Stimulated activated CD8-positive, alpha-beta memory T cell treated with anti-CD3 and anti-CD28 coated beads, Interleukin-2, amount 100 ng/mL, for 48 hours (primary cell): ENCODE results near the gene ABI2.
"Not testable (repeated sequence)": the region's sequence is repeated elsewhere in the genome, so short reads cannot be mapped to it uniquely, and the experiment has no call there.

ENCODE experiments used
- DNase-seq, 2 donors: peaks; one replicate each; pipeline ENCODE4 v3.0.0-alpha.2; 2020; ENCODE audit warnings: low read depth in 2 of 2

Gene ABI2

DNA sequence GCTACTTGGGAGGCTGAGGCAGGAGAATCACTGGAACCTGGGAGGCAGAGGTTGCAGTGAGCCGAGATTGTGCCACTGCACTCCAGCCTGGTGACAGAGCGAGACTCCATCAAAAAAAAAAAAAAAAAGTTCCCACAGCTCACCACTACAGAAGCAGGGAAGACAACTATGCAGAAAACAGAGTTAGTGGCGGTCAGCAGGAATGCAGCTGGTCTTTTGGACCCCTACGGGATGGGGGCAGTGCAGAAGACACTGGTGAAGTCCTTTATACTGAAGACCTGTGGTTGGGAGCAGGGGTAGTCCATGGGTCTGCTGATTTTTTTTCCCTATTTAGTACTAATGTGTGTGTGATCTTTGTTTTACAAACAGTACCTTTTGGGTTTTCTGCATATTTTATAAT, 101.4 kb downstream of the ABI2 start:
- not testable (repeated sequence) for DNase-seq

DNA sequence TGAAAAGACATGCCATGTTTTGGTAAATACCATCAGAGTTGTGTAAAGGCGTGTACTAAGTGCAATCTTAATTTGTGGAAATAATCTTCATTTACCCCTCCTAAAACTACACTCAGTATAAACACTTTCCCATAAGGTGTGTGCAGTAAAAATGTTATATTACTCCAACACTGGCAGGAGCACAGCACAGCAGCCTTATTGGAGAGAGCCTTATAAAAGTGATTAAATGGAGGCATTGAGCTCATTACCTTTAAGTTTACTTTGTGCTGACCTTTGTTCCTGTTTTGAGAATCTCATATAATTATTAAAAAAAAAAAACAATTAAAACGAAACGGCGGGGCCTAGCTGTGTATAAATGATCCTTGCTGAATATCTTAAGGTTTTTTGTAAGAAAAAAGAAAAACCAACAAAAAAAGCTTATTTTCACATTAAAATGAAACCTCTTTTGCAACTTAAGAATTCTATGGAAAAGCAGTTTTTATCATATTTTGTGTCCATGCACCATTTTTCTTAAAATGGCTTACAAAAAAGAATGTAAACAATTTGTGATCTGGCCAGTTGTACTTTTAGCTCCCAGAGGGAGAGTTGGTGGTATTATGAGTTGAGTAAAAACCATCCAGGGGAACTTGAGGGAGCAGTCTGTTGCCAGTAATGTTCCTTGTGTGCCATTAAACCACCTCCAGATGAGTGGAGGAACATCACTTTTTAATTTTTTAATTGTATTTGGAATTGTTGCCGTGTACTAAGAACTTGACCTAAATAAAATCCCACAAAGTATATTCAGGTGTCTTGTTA, 103.4 kb downstream of the ABI2 start:
- DNase-seq = no peak

DNA sequence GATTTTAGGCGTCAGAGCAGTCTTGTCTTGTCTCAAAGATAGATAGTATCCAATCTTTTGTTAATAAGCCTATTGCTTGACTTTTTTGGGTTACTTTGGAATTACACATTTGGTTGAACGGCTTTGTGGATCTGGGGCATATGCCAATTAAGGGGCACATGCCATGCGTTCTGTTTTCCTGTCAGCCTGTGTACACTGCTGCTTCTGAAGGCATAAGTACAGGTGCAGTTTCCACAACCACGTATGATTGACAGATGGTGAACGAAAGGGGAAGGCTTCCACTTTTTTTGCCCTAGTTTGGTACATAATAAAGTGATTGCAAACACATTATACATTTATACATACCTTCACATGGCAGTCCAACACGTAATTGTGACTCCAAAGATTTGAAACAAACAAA, 104.6 kb downstream of the ABI2 start:
- no peak for DNase-seq

DNA sequence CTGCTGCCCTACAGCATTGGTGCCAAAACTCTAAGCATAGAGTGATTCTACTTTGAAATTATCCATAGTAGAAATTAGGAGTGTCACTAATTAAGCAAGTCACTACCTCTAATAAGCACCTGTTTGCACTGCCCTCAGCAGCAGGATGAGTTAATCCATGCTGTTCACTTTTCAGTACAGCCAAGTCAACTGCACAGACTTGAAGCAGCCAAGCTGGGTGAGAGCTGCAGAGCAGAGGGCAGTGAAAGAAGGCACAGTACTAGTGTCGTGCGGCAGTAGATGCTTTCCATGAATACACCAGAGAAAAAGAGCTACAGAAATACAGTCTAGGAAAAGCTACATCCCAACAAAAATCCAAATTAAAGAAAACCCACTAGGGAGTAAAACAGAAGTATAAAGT, 108.3 kb downstream of the ABI2 start:
- no peak for DNase-seq

- DNase-seq = no peak
These were observed 109.3 kb downstream of the ABI2 start for GRCh38 chr2:203437511-203437910.

- no peak for DNase-seq
These were observed 110.3 kb downstream of the ABI2 start for GRCh38 chr2:203438528-203438927.

- DNase-seq = no peak
These were observed 112.5 kb downstream of the ABI2 start for GRCh38 chr2:203440671-203441070.

DNA sequence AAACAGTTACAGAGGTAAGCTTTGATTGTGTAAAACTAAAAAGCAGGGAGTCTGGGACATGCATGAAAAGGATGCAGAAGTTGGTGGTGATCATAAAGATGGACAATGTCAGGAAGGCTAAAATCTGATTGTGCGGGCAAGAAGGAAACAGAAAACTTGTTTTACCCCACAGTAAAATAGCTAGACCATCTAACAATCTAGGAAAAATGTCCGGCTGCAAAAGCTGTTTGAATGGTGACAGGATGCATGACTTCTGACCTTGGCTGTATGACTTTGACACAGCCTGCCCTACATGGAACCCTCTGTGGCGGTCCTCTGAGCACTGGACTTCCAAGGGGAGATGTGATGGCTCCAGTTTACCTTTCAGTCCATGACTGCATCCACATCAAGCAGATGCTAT, 113.3 kb downstream of the ABI2 start:
- DNase-seq = no peak

DNA sequence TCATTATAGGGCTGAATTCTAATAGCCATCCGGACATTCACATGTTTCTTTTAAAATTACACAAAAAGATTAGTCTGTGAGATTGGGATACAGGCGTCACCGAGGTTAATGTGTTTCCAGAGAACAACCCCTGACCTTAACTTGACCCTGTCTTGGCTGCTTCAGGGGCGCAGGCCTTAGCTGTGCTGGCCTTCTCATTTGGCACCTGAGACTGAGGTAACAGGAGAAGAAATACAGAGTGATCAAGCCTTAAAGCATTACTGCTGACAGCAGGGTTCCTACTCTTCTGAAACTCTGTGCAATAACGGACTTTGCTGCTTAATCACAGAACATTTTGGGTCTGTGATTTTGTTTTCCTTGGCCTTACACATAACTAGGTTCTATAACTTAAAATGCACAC, 114.3 kb downstream of the ABI2 start:
- no peak for DNase-seq

- no peak for DNase-seq
These were observed 116.5 kb downstream of the ABI2 start for GRCh38 chr2:203444738-203445137.

GRCh38 chr2:203446071-203446481, 117.9 kb downstream of the ABI2 start:
- no peak for DNase-seq

DNA sequence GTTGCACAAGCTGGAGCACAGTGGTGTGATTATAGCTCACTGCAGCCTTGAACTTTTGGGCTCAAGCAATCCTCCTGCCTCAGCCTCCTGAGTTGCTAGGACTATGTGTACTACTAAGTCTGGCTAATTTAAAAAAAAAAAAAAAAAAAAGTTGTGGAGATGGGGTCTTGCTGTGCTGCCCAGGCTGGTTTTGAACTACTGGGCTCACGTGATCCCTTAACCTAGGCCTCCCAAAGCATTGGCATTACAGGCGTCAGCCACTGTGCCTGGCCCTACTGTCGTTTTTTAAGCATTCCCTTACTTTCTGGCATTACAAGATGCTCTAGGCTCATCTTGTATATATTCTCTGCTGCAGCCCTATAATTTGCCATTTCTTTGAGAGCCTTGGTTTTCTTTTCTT, 118.6 kb downstream of the ABI2 start:
- no peak for DNase-seq

DNA sequence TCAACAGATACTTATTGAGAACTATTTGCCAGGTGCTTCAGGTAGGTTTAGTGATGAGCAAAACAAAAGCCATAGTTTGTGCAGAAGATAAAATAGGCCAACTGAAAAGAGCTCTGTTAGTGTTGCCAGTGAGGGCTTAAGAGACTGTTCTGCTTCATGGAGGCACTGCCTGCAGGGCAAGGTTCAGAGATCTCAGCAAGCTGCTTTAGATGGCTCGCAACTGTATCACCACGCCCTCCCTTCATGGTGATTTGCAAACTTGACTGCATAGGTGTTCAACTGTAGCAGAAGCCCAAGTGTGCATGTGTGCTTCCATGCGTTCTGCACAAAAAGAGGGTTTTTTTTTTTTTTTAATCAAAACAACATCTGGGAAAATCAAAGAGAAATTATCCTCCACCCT, 122.4 kb downstream of the ABI2 start:
- DNase-seq = no peak

DNA sequence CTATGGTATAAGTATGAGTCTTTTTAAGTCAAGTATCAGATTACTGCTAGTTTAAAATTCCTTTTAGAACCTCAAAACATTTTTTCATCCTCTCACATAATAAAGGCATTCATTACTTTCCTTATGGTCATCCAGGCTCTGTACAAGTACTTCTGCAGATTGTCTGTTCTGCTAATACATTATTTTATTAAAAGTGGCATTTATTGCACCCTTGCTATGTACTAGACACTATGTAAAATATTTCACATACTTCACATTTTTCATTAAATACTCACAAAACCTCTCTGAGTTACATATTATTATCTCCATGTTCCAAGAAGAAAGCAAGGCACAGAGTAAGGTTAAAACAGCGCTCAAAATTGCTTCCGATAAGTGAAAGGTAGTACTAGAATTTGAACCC, 122.8 kb downstream of the ABI2 start:
- no peak for DNase-seq

GRCh38 chr2:203451689-203452088, 123.5 kb downstream of the ABI2 start:
- DNase-seq = no peak

GRCh38 chr2:203453858-203454451, 125.8 kb downstream of the ABI2 start:
- DNase-seq = no peak

- DNase-seq = no peak
These were observed 127.0 kb downstream of the ABI2 start for GRCh38 chr2:203455209-203455608.

- no peak for DNase-seq
These were observed 133.6 kb downstream of the ABI2 start for GRCh38 chr2:203461746-203462145.

DNA sequence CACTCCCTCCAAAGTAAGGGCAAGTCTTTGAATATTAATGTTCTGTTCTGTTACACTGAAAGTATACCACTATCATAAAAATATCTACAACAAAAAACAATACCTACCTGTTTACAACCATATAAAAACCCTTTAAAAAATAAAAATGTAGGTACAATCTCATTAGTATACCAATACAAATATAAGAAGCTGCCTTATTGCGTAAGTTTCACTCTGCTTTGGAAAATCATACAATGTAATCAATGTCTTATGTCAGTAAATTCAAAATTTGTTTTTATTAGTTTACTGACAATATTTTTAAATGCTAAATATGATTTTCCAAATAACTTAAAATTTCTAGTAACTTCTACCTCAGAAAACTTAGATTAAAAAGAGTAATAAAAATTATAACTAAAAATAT, 134.1 kb downstream of the ABI2 start:
- DNase-seq = no peak

- DNase-seq = no peak
These were observed 135.1 kb downstream of the ABI2 start for GRCh38 chr2:203463266-203463678.

- no peak for DNase-seq
These were observed 141.4 kb downstream of the ABI2 start for GRCh38 chr2:203469546-203469945.

DNA sequence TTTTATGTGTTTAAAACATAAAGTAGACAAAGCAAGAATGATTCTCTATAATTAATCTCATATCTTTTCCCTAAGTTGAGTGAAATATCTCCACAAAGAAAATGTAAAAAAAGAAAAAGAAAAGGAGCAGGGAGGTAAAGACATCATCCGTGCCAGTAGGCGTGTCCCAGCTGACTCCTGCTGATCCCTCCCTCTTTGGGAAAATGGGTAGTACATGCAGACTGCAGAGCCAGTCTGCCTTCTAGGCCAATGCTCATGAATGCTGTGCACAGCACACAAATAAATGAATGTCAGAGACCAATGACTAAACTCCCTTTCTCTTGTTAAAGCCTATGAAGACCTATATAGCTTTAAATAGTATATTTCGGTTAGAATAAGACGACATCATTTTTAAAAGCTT, 142.2 kb downstream of the ABI2 start:
- DNase-seq = no peak

- no peak for DNase-seq
These were observed 143.1 kb downstream of the ABI2 start for GRCh38 chr2:203471323-203471722.

DNA sequence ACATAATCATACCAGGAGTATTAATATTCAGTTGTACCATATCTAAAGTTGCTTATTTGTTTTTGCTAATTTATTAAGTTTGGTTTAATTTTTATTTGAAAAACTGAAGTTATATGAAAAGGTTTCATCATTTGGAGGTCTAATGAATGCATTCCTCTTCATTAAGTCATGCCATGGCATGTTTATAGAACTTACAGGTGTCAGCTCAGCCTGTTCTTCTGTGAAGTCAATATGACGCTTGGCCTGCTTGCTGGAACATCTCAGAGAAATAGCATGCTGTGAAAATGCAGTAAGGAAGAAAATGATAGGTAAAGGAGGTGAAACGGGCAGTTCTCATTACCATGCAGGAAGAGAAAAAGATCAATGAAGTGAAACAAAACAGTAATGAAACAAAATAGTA, 148.7 kb downstream of the ABI2 start:
- DNase-seq = no peak
